ENCODE measurements around the gene ZMYND19.
"Not testable (repeated sequence)": the region's sequence is repeated elsewhere in the genome, so short reads cannot be mapped to it uniquely, and the experiment has no call there.

ZMYND19 gene

DNA sequence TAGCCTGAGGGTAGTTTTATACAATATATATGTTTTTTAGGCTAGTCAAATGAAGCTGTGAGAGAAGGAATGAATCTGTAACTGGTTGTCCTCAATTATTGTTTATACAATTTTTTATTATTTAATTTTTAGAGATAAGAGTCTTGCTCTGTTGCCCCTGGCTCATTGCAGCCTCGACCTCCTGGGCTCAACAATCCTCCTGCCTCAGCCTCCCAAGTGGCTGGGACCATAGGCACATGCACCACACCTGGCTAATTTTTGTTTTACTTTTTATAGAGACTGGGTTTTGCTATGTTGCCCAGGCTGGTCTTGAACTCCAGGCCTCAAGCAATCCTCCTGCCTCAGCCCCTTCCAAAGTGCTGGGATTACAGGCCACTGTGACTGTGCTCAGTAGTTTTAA lies 36.0 kb downstream of the ZMYND19 start:
- TF ChIP-seq CTCF (conservative IDR thresholded peaks at IDR 0.05; ENCODE audit: low read depth): no peak
- H3K27ac ChIP-seq: peak overlapping the region; percentile 90
- POLR2A ChIA-PET (ENCODE audit: low non-redundant PET): interaction anchor here (0.5 kb wide), 1 partner anchor 64 kb away, joined by 4 read pairs; the partner anchor contains the start of gene EHMT1
- no peak for DNase-seq (ENCODE audit: low spot score)
- CTCF ChIA-PET: interaction anchor here (0.6 to 0.8 kb wide), 2 partner anchors 110 to 487 kb away, joined by 3 read pairs; no protein-coding TSS in a partner anchor

DNA sequence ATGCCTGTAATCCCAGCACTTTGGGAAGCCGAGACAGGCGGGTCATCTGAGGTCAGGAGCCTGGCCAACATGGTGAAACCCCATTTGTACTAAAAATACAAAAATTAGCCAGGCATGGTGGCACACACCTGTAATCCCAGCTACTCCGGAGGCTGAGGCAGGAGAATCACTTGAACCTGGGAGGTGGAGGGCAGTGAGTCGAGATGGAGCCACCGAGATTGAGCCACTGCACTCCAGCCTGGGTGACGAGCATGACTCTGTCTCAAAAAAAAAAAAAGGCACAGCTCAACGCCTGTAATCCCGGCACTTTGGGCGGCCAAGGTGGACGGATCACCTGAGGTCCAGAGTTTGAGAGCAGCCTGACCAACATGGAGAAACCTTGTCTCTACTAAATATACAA lies 36.7 kb downstream of the ZMYND19 start:
- CTCF ChIA-PET: interaction anchor here (0.6 to 0.8 kb wide), 2 partner anchors 110 to 486 kb away, joined by 3 read pairs; no protein-coding TSS in a partner anchor
- DNase-seq (ENCODE audit: low spot score): not testable (repeated sequence)
- H3K27ac ChIP-seq: peak overlapping the region; percentile 90
- POLR2A ChIA-PET (ENCODE audit: low non-redundant PET): interaction anchor here (0.7 kb wide), 1 partner anchor 51 kb away, joined by 4 read pairs; no protein-coding TSS in a partner anchor

DNA sequence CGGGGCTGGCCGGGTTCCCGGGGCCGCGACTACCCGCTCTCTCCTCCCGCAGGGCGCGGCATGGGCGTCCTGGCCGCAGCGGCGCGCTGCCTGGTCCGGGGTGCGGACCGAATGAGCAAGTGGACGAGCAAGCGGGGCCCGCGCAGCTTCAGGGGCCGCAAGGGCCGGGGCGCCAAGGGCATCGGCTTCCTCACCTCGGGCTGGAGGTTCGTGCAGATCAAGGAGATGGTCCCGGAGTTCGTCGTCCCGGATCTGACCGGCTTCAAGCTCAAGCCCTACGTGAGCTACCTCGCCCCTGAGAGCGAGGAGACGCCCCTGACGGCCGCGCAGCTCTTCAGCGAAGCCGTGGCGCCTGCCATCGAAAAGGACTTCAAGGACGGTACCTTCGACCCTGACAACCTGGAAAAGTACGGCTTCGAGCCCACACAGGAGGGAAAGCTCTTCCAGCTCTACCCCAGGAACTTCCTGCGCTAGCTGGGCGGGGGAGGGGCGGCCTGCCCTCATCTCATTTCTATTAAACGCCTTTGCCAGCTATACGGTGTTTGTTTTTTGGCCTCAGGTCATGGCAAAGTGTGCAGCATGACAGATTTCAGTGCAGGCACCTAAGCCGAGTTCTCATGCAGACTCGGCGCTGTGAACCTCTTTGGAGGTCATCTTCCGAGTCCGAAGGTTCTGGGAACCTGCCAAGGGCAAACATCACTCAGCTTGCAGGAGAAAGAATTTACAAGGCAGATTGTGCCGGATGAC lies 38.1 kb downstream of the ZMYND19 start:
- peak overlapping the region; percentile 90 for H3K27ac ChIP-seq
- TF ChIP-seq CTCF (conservative IDR thresholded peaks at IDR 0.05; ENCODE audit: low read depth): no peak
- peak; percentile 62 for DNase-seq (ENCODE audit: low spot score)
- ChIA-PET CTCF (interaction anchor here (0.5 to 1.0 kb wide), 3 partner anchors 17 to 259 kb away, joined by 3 to 4 read pairs (median 4); no protein-coding TSS in a partner anchor), POLR2A (ENCODE audit: low non-redundant PET) (interaction anchor here (0.6 to 0.7 kb wide), 4 partner anchors 26 to 129 kb away, joined by 3 to 6 read pairs (median 5); partner anchors contain the start of genes EXD3 and NOXA1)

- ChIA-PET POLR2A (ENCODE audit: low non-redundant PET) (interaction anchor here (0.6 kb wide), 2 partner anchors 89 to 128 kb away, joined by 5 to 6 read pairs; partner anchors contain the start of genes EXD3 and NOXA1), CTCF (interaction anchor here (0.9 to 1.0 kb wide), 3 partner anchors 17 to 258 kb away, joined by 4 to 5 read pairs (median 5); partner anchors contain the start of gene DPH7)
- DNase-seq (ENCODE audit: low spot score): peak; percentile 99
- TF ChIP-seq CTCF (conservative IDR thresholded peaks at IDR 0.05; ENCODE audit: low read depth): peak; percentile 56
- peak within 1 kb of the TSS; percentile 90 for H3K27ac ChIP-seq
These were observed 38.9 kb downstream of the ZMYND19 start, which contains the start of gene MRPL41 for GRCh38 chr9:137551264-137552021. TSS of gene MRPL41 (plus strand) at chr9:137551879. CDS start at chr9:137552082, 203 bp downstream.

DNA sequence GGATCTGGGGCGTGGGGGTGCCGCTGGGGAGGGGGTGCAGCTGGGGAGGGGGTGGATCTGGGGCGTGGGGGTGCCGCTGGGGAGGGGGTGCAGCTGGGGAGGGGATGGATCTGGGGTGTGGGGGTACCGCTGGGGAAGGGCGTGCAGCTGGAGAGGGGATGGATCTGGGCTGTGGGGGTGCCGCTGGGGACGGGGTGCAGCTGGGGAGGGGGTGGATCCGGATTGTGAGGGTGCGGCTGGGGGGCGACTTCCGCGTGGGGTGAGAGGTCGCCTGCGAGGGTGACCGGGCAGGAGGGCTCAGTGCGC lies 39.4 kb downstream of the ZMYND19 start:
- CTCF ChIA-PET: interaction anchor here (0.9 to 1.0 kb wide), 2 partner anchors 16 to 28 kb away, joined by 5 read pairs; partner anchors contain the start of gene DPH7
- POLR2A ChIA-PET (ENCODE audit: low non-redundant PET); DNase-seq (ENCODE audit: low spot score): not testable (repeated sequence)
- peak overlapping the region; percentile 90 for H3K27ac ChIP-seq

- ChIA-PET POLR2A (ENCODE audit: low non-redundant PET) (interaction anchor here (0.6 to 0.7 kb wide), 2 partner anchors 29 to 102 kb away, joined by 3 read pairs; no protein-coding TSS in a partner anchor), CTCF (interaction anchor here (0.6 to 1.0 kb wide), 3 partner anchors 15 to 105 kb away, joined by 3 to 5 read pairs (median 5); partner anchors contain the start of gene DPH7)
- no peak for TF ChIP-seq CTCF (conservative IDR thresholded peaks at IDR 0.05; ENCODE audit: low read depth)
- H3K27ac ChIP-seq: peak within 1 kb of the TSS; percentile 90
- peak; percentile 88 for DNase-seq (ENCODE audit: low spot score)
These were observed 40.1 kb downstream of the ZMYND19 start, which contains the start of gene PNPLA7 for GRCh38 chr9:137550231-137550621. TSS of gene PNPLA7 (minus strand) at chr9:137550402. CDS start at chr9:137550197, 205 bp downstream.
